K562 (cell line): Measurements from ENCODE around the gene ENPP6. TPM values are rescaled to one million over a fixed set of nuclear protein-coding genes. Genes with fewer than 3 reads are reported as not detected.

Experiments
- ATF6 ChIP-seq: sonication (generic); formaldehyde crosslinking; IDR thresholded peaks from 2 replicates; pipeline ENCODE4 v1.4.0; 2020; ENCODE audit warnings: mild to moderate bottlenecking, missing genetic modification reagents
- CHD7 ChIP-seq: fragments of 200-600 bp; sonication (generic); IDR thresholded peaks from one replicate; pipeline ENCODE4 v1.6.1; 2012; ENCODE audit warnings: mild to moderate bottlenecking, low read depth, low read length, inconsistent platforms
- E2F4 ChIP-seq: sonication (generic); formaldehyde crosslinking; IDR thresholded peaks from 2 replicates; pipeline ENCODE4 v1.8.0; 2022; ENCODE audit warnings: mild to moderate bottlenecking, low read depth, missing genetic modification reagents
- ELF1 ChIP-seq: fragments of 200-800 bp; sonication (Bioruptor generic); IDR thresholded peaks from 2 replicates; pipeline ENCODE4 v1.6.1; 2016; ENCODE audit warnings: missing genetic modification characterization, missing compliant biosample characterization
- FOXJ3 ChIP-seq: sonication (generic); formaldehyde crosslinking; IDR thresholded peaks from 2 replicates; pipeline ENCODE4 v1.4.0; 2020; ENCODE audit warnings: mild to moderate bottlenecking, missing genetic modification reagents
- HNRNPUL1 ChIP-seq: fragments of 200-400 bp; formaldehyde crosslinking; IDR thresholded peaks from 2 replicates; pipeline ENCODE4 v1.6.1; 2017; ENCODE audit warnings: low read length
- POLR2AphosphoS5 ChIP-seq: IDR thresholded peaks from 2 replicates; pipeline ENCODE4 v1.6.1; 2011; ENCODE audit warnings: mild to moderate bottlenecking, low read depth, low read length, moderate library complexity; ENCODE audit not compliant: control insufficient read depth, insufficient read depth
- SP2 ChIP-seq: IDR thresholded peaks from 2 replicates; pipeline ENCODE4 v1.6.1; 2011; ENCODE audit warnings: mild to moderate bottlenecking, low read depth, low read length, moderate library complexity; ENCODE audit not compliant: poor library complexity, severe bottlenecking; ENCODE audit errors: extremely low read depth
- SRSF1 ChIP-seq: fragments of 200-400 bp; formaldehyde crosslinking; IDR thresholded peaks from 2 replicates; pipeline ENCODE4 v1.6.1; 2017; ENCODE audit warnings: mild to moderate bottlenecking, low read depth, low read length, moderate library complexity
- ZNF507 ChIP-seq: conservative IDR thresholded peaks from 2 replicates; pipeline ENCODE4 v1.6.1; 2017; ENCODE audit warnings: missing genetic modification characterization, missing compliant biosample characterization
- ZNF57 ChIP-seq: fragments of 450-650 bp; formaldehyde crosslinking; IDR thresholded peaks from 2 replicates; pipeline ENCODE4 v1.4.0; 2020; ENCODE audit warnings: mild to moderate bottlenecking, moderate library complexity
- ZNF644 ChIP-seq: fragments of 200-800 bp; sonication (Bioruptor generic); IDR thresholded peaks from 2 replicates; pipeline ENCODE4 v1.6.1; 2016; ENCODE audit warnings: low read depth, missing genetic modification characterization, missing compliant biosample characterization
- ZNF668 ChIP-seq: fragments of 250-450 bp; sonication (Bioruptor Pico); IDR thresholded peaks from 2 replicates; pipeline ENCODE4 v1.8.0; 2022; ENCODE audit warnings: mild to moderate bottlenecking, inconsistent platforms
- polyA plus RNA-seq, 8 experiments: library from polyadenylated mRNA; depleted of rRNA in 4 of 8; stranded (reverse) in 5 of 8; unstranded in 3 of 8; fragments of >200 nt; fragmentation: Nextera tagmentation in 2 of 8; fragmentation: Illumina TruSeq in 1 of 8; extraction: Ambion mirVana in 2 of 8; extraction: Trizol in 1 of 8; gene quantifications; 2 replicates each; pipeline versions ENCODE4 v1.2.1 to v1.2.3, GENCODE V29; 2011 to 2014; ENCODE audit warnings: inconsistent platforms in 1 of 8, missing spikeins in 1 of 8
- total RNA-seq, 7 experiments: library from RNA; depleted of rRNA in 6 of 7; stranded (reverse); fragments of >200 nt in 6 of 7; fragmentation: Illumina TruSeq in 2 of 7; extraction: Trizol in 2 of 7; gene quantifications; 2 replicates each; pipeline versions ENCODE4 v1.2.1 to v1.2.3, GENCODE V29; 2011 to 2021; ENCODE audit warnings: low replicate concordance in 1 of 7

Gene ENPP6
- total and polyA plus RNA-seq, 9 of the 15 experiments (the other 6 are each of a cell fraction or from before 2014, with no cell fraction given) = 0.29 TPM; not detected in 8

GRCh38 chr4:184150102-184150839, 67.4 kb downstream of the ENPP6 start (continued):
- TF ChIP-seq CHD7 = no peak
- no peak for TF ChIP-seq FOXJ3
- TF ChIP-seq ZNF57 = no peak
- no peak for TF ChIP-seq ZNF507
- no peak for TF ChIP-seq POLR2AphosphoS5
- TF ChIP-seq HNRNPUL1 = no peak
- TF ChIP-seq ZNF668 = no peak
- TF ChIP-seq SP2 = no peak
- TF ChIP-seq ELF1 (tag) = no peak
- no peak for TF ChIP-seq E2F4 (CRISPR knock-in tag)
- no peak for TF ChIP-seq ZNF644 (tag)
- TF ChIP-seq SRSF1 = no peak
- no peak for TF ChIP-seq ATF6 (CRISPR knock-in tag)
